GM06990 (cell line): ENCODE measurements around the gene NUMA1.

Source experiments
- DNase-seq: peaks from one replicate; pipeline ENCODE4 v3.0.0-alpha.2; 2011; ENCODE audit not compliant: insufficient read length; ENCODE audit errors: extremely low read depth
- H3K27me3 ChIP-seq: replicated peaks from 2 replicates; pipeline ENCODE4 v1.6.0; 2011; ENCODE audit warnings: low read length; ENCODE audit not compliant: control insufficient read depth, insufficient read depth
- H3K36me3 ChIP-seq: 2 replicates; pipeline ENCODE4 v1.5.1; 2011; ENCODE audit warnings: low read length; ENCODE audit not compliant: control insufficient read depth, insufficient read depth
- H3K4me3 ChIP-seq: replicated peaks from 2 replicates; pipeline ENCODE4 v1.5.1; 2011; ENCODE audit warnings: low read depth, mild to moderate bottlenecking, control low read depth, low read length
- CTCF ChIP-seq: IDR thresholded peaks from 2 replicates; pipeline ENCODE4 v1.5.1; 2011; ENCODE audit warnings: low read length, control low read depth, mild to moderate bottlenecking, inconsistent platforms; ENCODE audit not compliant: insufficient read depth, poor library complexity, severe bottlenecking

Gene NUMA1

GRCh38 chr11:72080326-72081183 is at the start of gene NUMA1, which contains the start of gene LRRC51:
Gene NUMA1, minus strand, starts transcription at chr11:72080542. Its CDS starts 44,599 bp downstream, at chr11:72035943.
Gene LRRC51, plus strand, starts transcription at chr11:72080850. Its CDS starts 8,234 bp downstream, at chr11:72089084.
- Histone ChIP-seq H3K36me3 (no peaks in the 10 kb centered on the region), H3K27me3 (no peaks in the 10 kb centered on the region), H3K4me3 (peak within 1 kb of the TSS; percentile 80)
- TF ChIP-seq CTCF, result no peak
- DNase-seq, result peak; percentile 96

GRCh38 chr11:72129381-72129780 is 49.0 kb upstream of the NUMA1 start:
- Histone ChIP-seq H3K36me3 (no peaks in the 10 kb centered on the region), H3K27me3 (no peaks in the 10 kb centered on the region), H3K4me3 (no peak overlapping the region)
- TF ChIP-seq CTCF, result no peak
- no peak for DNase-seq

- no peak overlapping the region for H3K4me3 ChIP-seq
- no peaks in the 10 kb centered on the region for H3K27me3 ChIP-seq
- no peaks in the 10 kb centered on the region for H3K36me3 ChIP-seq
- no peak for DNase-seq
- TF ChIP-seq CTCF, result no peak
Measured at GRCh38 chr11:72127923-72128322, 47.6 kb upstream of the NUMA1 start.

- no peak overlapping the region for H3K4me3 ChIP-seq
- H3K27me3 ChIP-seq, result no peaks in the 10 kb centered on the region
- H3K36me3 ChIP-seq, result no peaks in the 10 kb centered on the region
- DNase-seq, result no peak
- no peak for TF ChIP-seq CTCF
Measured at GRCh38 chr11:72125956-72126355, 45.6 kb upstream of the NUMA1 start.

GRCh38 chr11:72124046-72124445 is 43.7 kb upstream of the NUMA1 start:
- DNase-seq, result no peak
- H3K4me3 ChIP-seq, result no peak overlapping the region
- TF ChIP-seq CTCF, result no peak
- no peaks in the 10 kb centered on the region for H3K36me3 ChIP-seq
- no peaks in the 10 kb centered on the region for H3K27me3 ChIP-seq

- H3K36me3 ChIP-seq, result no peaks in the 10 kb centered on the region
- DNase-seq, result no peak
Measured at GRCh38 chr11:72123117-72123653, 42.8 kb upstream of the NUMA1 start.

More at GRCh38 chr11:72123117-72123653, 42.8 kb upstream of the NUMA1 start:
- TF ChIP-seq CTCF, result no peak
- Histone ChIP-seq H3K4me3 (no peak overlapping the region), H3K27me3 (no peaks in the 10 kb centered on the region)
